GM18861 (cell line): ENCODE measurements around the gene SEMA3E.

Experiments
- ATAC-seq: cut with Tn5 transposase; IDR thresholded peaks from one replicate; pipeline ENCODE4 v1.9.1; 2021; ENCODE audit not compliant: unreplicated experiment

Gene SEMA3E

DNA sequence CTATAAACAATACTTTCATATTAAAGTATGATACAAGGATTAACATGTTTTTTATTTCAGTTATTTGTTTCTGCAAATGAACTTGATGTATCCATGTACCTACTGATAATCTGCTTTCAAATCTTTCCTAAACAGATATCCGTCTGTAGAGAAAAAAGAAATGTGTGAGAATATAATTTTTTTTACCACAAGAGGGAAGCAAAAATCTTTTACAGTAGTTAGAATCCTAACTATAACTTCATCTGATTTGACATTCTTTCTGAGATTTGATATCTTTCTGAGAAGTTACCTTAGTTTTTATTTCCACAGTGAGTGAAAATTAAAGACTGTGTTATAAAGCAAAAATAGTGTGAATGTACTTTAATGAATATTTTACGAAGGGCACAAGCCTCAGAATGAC is 282.3 kb downstream of the SEMA3E start:
- no peak for ATAC-seq

DNA sequence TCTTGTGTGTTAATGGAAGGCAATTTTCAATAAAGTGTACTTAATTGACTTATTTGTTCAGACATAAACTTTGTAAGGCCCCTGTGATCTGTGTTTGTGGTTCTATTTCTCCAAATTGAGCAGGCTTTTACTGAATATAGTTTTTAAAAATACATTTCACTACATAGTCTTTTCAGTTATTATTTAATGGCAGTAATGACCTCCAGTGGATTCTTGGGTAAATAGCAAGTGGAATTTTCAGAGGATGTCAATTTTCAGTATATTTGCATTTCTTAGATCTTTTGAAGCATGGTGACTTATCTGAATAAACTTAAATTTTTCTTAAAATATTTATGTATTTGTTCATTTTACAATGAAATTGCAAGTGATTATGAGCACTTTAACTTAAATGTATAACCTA is 283.2 kb downstream of the SEMA3E start:
- ATAC-seq, result no peak

DNA sequence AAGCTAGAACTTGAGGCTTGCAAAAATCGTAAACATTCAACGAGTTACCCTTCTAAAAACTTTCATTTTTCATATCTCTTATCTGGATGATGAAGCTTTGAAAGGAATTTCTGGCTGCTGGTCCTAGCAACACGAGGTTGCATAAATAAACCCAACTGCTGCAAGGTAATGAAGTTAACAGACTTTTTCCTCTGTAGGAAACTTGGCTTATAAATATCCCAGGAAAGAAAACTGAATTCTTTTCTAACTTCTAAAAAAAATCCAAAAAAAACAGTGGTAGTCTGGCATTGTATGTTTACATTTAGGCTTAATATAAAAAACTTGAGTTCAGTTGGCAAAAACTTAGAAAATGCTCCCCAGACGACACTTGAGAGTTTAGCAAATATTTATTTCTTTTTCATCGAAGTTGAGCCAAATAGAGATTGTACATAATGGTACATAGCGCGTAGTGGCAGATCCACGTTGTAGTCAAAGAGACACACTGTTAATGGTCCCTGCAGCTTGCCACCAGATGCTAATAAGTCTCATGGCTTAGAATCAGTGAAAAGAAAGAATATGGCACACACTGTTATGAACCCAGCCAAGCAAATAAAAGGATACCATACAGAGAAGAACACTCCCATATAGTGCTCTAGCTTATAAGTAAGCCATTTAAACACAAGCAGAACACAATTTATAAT is 285.9 kb downstream of the SEMA3E start:
- ATAC-seq, result no peak

DNA sequence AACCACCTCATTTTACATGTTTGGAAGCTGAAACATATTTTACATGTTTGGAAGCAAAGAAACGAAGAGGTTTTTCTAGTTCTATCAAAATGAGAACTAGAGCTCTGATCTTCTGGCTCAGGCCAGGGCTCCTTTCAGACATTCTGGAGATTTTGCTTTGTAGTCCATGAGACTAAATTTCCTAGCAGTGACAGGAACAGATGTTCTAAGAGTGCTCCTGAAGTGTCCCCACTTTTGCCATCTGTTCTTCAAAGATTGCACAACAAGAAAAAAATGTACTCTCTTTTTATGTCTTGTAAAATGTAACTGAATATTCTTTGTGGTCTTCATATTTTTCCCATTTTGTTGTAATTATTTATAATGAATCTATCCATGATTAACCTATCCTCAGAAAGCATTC is 289.8 kb downstream of the SEMA3E start:
- ATAC-seq, result no peak

DNA sequence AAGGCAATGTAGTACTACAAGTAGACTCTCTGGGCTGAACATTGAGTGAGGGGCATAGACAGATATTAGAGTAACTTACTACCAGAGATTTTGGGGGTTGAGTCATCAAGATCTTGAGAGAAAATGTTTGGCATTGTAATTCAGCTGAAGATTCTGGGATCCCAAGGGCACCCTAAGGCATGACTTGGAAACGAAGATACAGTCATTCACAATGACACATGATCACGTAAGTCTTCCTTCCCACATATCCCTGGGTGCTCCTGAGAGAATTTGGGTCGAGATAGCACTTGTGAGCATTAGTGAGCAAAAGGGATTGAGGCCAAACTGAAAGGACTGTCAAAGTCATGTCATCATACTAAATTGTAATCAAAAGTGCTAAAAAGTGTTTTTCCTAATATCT is 293.8 kb downstream of the SEMA3E start:
- no peak for ATAC-seq

DNA sequence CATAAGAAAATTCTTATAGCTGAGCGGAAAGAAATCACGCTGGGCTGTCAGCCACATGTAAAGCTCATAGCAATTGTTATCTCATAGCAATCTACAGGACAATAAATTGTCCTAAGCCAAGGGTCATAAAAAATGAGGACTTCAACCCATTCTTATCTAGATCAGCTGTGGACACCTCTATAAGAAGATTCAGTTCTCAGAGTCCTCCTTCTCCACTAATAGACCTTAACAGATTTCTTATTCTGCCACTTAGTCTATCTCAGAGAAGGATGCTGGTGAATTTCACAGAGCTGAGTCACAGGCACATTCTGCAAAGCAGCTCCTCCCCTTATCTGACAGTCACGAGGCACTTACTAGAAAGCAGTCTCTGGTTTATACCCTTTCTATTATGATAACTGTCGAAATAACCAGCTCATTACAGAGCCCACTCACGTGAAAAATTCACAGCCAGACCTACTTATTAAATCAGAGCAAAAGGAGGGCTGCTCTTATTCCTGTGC is 300.9 kb downstream of the SEMA3E start:
- no peak for ATAC-seq

DNA sequence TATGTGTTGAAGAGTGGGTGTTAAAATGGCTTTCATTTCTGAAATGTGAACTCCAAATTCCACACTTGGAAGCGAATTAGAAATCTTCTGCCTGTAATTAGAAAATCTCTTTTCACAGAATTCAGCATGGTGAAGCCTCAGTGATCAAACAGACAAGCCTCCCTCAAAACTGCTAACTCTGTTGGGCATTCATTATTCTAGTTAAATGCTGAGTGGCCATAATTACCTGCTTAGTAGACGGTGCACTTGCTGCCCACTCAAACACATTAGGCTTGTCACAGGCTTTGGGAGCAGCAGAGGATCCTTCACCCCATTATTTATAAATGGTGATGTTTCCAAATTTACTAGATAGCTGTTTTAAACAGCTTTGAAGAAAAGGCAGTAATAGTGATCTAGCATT is 309.0 kb downstream of the SEMA3E start:
- no peak for ATAC-seq

DNA sequence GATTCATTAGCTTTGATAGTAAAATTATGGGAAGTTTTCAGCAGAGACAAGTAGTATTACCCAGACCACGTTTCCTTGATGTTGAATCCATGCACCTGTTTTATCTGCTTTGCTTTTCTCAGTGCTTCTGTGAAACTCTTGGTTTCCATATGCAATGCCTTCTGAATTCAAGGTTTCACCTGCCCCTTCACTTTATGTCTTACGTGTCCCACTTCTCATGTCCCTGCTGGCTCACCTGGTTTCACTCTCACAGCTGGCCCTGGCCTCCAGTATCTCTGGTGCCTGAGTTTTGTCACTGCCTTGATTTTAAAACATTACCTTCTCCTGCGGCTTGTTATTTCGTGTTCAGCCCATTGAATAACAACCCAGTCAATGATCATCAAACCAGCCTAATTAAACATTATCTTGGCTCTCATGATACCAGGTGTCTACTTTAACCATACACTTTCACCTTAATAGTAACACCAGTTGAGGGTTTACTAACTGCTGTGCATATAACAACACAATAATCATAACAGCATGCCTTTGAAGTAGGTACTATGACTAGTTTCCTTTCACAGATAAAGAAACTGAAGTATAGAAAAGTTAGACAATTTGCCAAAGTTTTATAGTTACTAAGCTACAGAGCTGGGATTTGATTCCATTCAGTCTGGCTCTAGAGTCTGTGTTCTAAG is 310.5 kb downstream of the SEMA3E start:
- ATAC-seq, result no peak

DNA sequence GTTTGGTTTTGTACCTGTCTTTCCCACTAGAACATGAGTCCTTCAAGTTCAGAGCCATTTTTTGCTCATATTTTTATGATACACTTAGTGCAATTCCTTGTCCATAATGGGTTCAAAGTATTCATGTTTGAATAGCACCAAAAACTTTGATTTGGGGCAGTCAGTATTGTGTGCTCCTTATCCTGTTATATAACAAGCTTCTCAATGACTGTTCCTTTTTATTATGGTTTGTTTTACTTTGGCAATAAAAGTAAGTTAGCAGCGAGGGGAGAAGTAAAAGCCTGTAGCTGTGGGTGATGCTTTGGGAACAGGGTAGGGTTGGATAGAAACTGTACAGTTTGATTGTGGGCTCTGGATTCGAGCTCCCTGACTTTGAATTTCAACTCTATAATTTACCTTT is 311.9 kb downstream of the SEMA3E start:
- no peak for ATAC-seq

DNA sequence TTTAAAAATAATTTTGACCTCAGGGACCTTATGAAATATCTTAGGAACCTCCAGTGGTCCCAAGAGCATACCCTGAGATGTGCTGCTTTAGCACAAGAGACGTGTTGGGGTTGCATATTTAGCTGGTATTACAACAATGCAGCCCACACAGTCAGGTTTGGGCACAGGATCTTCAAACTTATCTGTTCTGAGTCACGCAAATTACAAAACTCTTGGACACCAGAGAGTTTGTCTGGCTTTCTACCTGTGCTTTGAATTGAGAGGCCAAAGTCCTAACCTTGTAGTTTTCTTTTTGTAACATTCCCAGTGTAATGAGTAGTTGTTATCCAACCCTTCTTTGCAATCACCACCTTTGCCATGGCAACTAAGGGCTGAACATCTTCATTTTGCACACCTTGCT is 322.7 kb downstream of the SEMA3E start:
- no peak for ATAC-seq

DNA sequence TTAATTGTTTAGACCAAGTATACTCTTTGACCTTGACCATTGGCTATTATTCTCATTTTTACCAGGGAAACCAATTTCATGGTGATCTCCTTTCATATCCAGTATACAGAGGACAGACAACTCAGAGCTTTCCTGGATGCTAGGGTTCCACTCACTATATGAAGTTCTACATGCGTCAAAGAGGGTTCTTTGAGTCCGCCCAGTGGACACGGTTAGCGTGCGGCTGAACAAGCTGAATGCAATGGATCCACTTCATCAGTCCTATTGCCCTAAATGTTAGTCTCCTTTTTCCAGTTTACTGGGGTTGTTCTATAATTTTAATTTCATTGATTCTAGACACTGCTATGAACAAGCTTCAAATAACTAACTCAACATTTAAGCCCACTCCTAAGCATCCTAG is 323.9 kb downstream of the SEMA3E start:
- ATAC-seq, result no peak

DNA sequence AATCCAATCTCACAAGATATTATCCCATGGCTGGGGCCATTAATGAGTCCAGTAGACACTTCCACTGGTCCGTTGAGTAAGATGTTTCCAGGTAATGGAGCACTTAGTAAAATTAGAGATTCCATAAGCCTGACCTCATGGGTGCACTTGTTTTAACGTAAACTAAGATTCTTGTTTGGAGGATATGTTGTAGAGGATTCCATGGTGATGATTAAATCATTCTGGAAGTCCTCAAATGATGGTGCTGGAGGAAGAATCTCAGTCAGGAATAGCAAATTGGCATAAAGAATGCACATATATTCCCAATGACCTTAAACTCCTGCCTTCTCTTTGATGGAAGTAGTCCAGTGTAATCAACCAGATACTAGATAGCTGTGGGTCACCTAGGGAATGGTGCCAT is 324.3 kb downstream of the SEMA3E start:
- no peak for ATAC-seq

DNA sequence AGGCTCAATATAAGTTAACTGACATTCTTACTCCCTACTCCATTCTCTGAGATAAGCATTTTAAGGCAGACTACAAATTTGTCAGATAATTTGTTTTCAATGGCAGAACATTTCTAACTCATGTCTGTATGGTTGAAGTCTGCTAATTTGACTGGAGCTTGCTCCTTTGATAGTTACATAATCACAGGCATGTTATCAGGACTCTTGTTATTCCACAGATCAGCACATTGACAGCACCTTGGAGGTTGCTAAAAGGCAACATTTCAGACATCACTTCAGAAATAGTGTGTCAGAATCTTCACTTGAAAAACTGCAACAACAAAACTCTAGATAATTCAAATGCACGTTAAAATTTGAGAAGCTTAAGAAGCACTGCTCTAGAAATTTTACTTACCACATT is 327.9 kb downstream of the SEMA3E start:
- no peak for ATAC-seq

DNA sequence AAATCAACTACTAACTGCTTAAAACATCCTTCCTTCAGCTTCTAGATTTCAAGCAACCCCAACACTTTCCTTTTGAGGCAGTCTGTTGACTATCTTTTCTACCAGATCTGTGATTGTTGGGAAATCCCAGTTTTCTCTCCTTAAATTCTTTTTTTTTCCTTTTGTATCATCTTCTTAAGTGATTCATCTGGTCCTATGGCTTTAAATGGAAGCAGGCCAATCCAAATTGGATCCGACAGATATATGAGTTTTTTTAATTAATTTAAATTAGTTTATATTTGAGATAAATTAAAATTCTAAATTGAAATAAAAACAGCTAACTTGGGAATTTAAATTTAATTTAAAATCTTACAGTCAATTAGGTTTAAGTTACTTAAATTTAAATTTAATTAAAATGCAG is 335.0 kb downstream of the SEMA3E start:
- ATAC-seq, result no peak
